Lower leg skin (tissue), 4 donors: ENCODE measurements around the gene PRICKLE2. TPM values are rescaled to one million over a fixed set of nuclear protein-coding genes. Genes with fewer than 3 reads are reported as not detected.

Experiments
- DNase-seq, 2 donors: peaks; one replicate each; pipeline ENCODE4 v3.0.0-alpha.2; 2019; ENCODE audit warnings: low spot score in 2 of 2
- H3K4me3 ChIP-seq: fragments of 200-600 bp; sonication (generic); 2 replicates; pipeline ENCODE4 v1.5.1; 2017; ENCODE audit warnings: mild to moderate bottlenecking, low read depth; ENCODE audit not compliant: poor library complexity, severe bottlenecking
- POLR2A ChIP-seq, 2 donors: fragments of 450-650 bp; IDR thresholded peaks; one replicate each; pipeline ENCODE4 v1.6.1; 2016 to 2017; ENCODE audit warnings: antibody characterized with exemption in 2 of 2, mild to moderate bottlenecking in 1 of 2, moderate library complexity in 1 of 2
- WGBS, 2 donors: methylation state at CpG; one replicate each; pipeline ENCODE4 v1.1.5; 2018; 5-methylcytosine and 5-hydroxymethylcytosine counted together
- intact Hi-C: fragments of 100-400 bp; cut with DNase I; formaldehyde crosslinking; loops from one replicate; pipeline ENCODE4 v1.15.0; 2023; ENCODE audit warnings: low total_unique reads
- total RNA-seq, 4 donors: library from RNA; depleted of rRNA; stranded (reverse); fragments of >200 nt; gene quantifications; one replicate each; pipeline ENCODE4 v1.1.0, GENCODE V29; 2016
- TF ChIP-seq, protein P1 (sequence below), 3 donors: fragments of 450-650 bp; IDR thresholded peaks; one replicate each; pipeline ENCODE4 v1.5.1; 2016; ENCODE audit warnings: antibody characterized with exemption in 3 of 3, mild to moderate bottlenecking in 3 of 3, moderate library complexity in 2 of 3

The PRICKLE2 gene
- total RNA-seq, 4 donors from 2014 or later = 10.2 to 18.7 (median 11.7) TPM

DNA sequence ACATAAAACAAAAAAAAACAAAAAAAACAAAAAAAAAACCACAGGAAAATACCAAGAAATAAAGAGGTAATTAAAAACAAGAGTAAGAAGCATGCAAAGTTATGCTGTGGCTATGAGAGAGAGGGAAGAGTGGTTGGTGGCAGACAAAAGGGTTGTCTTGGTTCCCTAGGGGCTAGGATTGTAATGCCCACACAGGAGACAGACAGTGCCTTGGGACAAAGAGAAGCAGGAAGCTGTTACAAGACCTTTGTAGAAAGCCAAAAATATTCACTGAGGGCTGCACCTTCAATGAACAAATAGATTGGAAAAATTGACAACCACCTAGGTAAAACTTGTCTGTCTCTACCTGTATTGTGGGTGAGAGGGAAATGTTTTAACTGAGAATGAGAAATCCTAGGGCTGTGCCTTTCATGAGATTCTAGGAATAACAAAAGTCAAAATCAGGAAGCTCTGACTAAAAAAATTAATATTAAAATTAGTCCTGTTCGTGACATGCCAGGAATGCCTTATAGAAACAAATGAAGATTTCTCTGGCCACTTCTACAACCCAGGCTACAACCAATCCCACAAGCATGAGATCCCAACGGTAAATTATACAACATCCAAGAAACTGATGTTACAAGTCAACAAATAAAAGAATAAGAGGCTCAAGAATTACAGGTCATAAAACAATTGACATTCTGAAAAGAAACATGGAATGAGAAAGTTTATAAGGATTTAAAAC lies 45.0 kb upstream of the PRICKLE2 start:
- no peak for DNase-seq
- 90 to 95% methylated on average over 2 of the region's 2 CpGs for WGBS, 2 donors
- TF ChIP-seq POLR2A (IDR thresholded peaks at IDR 0.05) = no peak
- TF ChIP-seq, protein P1, sequence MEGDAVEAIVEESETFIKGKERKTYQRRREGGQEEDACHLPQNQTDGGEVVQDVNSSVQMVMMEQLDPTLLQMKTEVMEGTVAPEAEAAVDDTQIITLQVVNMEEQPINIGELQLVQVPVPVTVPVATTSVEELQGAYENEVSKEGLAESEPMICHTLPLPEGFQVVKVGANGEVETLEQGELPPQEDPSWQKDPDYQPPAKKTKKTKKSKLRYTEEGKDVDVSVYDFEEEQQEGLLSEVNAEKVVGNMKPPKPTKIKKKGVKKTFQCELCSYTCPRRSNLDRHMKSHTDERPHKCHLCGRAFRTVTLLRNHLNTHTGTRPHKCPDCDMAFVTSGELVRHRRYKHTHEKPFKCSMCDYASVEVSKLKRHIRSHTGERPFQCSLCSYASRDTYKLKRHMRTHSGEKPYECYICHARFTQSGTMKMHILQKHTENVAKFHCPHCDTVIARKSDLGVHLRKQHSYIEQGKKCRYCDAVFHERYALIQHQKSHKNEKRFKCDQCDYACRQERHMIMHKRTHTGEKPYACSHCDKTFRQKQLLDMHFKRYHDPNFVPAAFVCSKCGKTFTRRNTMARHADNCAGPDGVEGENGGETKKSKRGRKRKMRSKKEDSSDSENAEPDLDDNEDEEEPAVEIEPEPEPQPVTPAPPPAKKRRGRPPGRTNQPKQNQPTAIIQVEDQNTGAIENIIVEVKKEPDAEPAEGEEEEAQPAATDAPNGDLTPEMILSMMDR (IDR thresholded peaks at IDR 0.05) = no peak
- no peak overlapping the region for H3K4me3 ChIP-seq
- intact Hi-C loops = no loop called here

DNA sequence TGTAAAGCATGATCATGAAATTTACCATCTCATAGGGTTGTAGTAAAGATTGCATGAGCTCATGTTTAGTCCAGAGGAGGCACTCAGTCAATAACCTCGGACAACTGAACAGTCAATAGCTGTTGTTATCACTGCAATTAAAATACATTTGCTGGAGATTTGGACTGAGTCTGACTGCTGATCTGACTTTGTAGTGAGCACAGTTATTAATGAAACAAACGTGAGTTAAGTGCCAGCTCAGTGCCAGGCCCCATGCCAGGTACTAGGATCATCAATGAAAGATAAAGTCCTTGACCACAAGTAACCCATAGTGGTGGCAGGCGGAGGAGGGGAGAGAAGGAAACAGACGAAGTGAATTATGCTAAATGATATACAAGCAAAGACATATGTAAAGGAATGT lies 43.7 kb upstream of the PRICKLE2 start:
- TF ChIP-seq, protein P1 (IDR thresholded peaks at IDR 0.05) = no peak
- WGBS, 2 donors = 75 to 78% methylated on average over 4 of the region's 4 CpGs
- intact Hi-C loops = no loop called here
- no peak overlapping the region for H3K4me3 ChIP-seq
- no peak for DNase-seq

DNA sequence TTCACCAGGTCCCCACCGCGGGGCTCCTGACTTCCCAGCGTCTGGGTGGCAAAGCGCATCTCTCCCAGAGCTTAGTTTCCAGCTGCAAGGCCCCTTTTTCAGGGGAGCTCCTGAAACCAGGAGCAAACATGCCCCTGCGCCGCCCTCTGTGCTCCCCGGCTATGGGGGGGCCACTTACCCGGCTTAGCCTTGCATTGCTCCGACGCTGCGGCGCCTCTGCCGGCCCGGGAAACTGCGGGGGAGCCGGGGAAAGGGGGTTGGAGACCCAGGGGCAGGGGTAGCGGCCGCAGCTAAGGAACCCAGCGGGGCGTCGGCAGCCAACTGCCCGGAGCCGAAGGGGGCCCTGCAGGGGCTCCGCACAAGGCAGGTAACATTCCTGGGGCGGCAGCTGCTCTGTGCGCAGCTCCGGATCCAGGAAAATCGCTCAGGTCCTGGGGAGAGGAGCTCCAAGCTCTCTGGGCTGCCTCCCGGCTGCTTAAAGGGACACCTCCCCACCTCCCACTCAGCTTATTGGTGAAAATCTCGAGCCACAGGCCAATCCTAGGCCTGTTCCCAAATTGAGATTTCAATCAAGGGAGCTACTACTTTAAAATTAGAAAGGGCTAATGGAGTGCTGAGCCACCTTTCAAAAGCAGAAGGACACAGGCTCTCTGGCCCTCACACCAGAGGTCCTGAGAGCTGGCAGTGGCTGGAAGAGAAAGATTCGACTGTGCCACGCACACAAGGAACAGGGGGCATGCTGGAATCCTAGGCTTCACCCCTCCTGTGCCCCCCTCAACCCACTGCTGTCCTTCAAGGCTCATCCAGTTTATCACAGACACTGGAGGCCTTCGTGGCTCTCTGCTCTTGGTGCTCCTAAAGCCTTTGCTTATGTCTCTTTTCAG lies 42.7 kb upstream of the PRICKLE2 start:
- peak overlapping the region; percentile 75 for H3K4me3 ChIP-seq
- peak; percentile 55 to 89 for DNase-seq
- WGBS, 2 donors = 14 to 17% methylated on average over 29 to 32 of the region's 33 CpGs
- intact Hi-C loops = no loop called here
- TF ChIP-seq POLR2A (IDR thresholded peaks at IDR 0.05) = no peak
- TF ChIP-seq, protein P1 (IDR thresholded peaks at IDR 0.05) = no peak

DNA sequence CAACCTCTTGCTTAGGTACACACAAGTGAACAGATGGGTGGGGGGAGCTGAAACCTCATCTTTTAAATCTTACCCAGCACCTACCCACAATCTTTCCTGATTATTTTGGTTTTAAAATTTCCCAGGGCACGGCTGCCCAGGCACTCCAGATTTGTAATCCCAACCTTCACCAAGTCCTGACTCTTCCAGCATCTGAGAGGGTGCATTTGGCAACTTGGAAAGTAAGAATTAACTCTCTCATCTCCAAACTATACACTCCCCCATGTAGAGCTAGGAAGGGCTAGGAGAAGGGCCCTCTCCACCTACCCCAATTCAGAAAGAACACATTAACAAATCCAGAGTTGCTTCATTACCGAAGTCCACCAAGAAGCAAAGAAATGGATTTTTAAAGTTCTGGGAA lies 41.7 kb upstream of the PRICKLE2 start:
- DNase-seq = no peak
- intact Hi-C loops = no loop called here
- H3K4me3 ChIP-seq = no peak overlapping the region
- TF ChIP-seq, protein P1 (IDR thresholded peaks at IDR 0.05) = no peak
- TF ChIP-seq POLR2A (IDR thresholded peaks at IDR 0.05) = no peak
- 30 to 35% methylated on average over 2 of the region's 2 CpGs for WGBS, 2 donors

DNA sequence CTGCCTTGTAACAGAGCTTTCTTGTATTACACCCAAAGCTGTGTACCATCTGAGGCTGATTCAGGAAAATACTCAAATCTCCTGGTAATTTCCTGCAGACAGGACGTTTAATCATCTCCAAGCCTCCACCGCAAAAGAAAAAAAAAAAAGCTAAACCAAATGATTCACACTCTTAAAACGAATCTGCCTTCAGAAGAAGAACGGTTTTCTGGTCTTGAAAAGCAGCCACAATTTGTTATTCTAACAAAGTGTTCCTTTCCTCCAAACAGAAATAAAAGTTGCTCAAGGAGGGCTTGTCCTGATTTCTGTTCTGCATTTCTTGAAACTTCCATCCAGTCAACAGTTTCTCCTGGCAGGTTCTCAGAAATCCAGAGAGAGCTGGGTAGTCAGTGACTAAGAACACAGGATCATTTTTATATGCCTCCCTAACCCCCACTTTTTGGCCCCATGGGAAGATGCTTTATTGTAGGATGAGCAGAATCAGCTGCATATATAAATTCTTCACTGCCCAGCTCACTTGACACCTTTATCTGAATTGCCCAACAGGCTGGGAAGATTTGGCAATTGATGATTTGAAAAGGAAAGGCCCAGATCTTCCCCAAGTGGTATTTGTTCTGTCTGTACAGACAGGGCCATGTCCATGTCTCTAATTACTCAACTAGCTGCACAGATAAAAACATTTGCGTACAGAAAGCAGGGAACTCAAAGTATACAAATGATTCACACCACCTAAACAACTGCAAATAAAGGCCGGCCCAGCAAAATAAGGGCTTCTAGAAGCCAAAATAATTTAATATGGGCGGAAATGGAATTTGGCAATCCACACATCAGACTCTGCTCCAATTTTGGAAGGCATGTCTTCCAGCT lies 41.0 kb upstream of the PRICKLE2 start:
- intact Hi-C loops = no loop called here
- TF ChIP-seq, protein P1 (IDR thresholded peaks at IDR 0.05) = no peak
- no peak for TF ChIP-seq POLR2A (IDR thresholded peaks at IDR 0.05)
- peak in 1 of 2 donors; percentile 65 for DNase-seq
- no peak overlapping the region for H3K4me3 ChIP-seq
- whole genome bisulfite sequencing, 2 donors = 8 to 13% methylated on average over 7 of the region's 7 CpGs
